ENCODE measurements around the gene ATP6V1A. TPM values are rescaled to one million over a fixed set of nuclear protein-coding genes. Genes with fewer than 3 reads are reported as not detected.

Gene ATP6V1A
- total RNA-seq, 1 donor from 2014 or later: 55.5 TPM

DNA sequence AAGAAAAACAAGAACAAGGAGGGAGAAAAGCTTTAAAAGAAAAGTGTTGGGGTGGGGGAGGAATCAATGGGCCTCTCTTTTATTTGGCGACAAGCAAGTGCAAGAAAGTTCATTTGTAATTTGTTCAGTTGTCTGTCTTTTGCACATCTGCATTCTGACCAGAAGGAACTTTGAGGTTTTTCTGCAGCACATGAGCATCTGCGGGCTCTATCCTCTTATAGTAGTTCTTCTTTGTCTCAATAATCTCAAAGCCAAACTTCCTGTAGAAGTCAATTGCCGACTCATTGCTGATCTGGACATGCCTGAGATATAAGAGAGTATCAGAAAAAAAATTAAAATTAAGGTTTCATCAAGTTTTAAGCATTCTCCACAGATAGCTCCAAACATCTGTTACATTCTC is 25.2 kb upstream of the ATP6V1A start:
- FAIRE-seq (no peak), DNase-seq (ENCODE audit: low read depth) (no peak)
- no peak overlapping the region for H3K4me3 ChIP-seq (ENCODE audit: low read depth, low read length)
- H3K27me3 ChIP-seq (ENCODE audit: control insufficient read depth, insufficient read depth, low read length): no peaks in the 10 kb centered on the region
- H3K36me3 ChIP-seq (ENCODE audit: control insufficient read depth, insufficient read depth, low read length): peaks cover 5% of the 10 kb centered on the region
- TF ChIP-seq, protein P1, sequence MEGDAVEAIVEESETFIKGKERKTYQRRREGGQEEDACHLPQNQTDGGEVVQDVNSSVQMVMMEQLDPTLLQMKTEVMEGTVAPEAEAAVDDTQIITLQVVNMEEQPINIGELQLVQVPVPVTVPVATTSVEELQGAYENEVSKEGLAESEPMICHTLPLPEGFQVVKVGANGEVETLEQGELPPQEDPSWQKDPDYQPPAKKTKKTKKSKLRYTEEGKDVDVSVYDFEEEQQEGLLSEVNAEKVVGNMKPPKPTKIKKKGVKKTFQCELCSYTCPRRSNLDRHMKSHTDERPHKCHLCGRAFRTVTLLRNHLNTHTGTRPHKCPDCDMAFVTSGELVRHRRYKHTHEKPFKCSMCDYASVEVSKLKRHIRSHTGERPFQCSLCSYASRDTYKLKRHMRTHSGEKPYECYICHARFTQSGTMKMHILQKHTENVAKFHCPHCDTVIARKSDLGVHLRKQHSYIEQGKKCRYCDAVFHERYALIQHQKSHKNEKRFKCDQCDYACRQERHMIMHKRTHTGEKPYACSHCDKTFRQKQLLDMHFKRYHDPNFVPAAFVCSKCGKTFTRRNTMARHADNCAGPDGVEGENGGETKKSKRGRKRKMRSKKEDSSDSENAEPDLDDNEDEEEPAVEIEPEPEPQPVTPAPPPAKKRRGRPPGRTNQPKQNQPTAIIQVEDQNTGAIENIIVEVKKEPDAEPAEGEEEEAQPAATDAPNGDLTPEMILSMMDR (IDR thresholded peaks at IDR 0.05; ENCODE audit: insufficient read depth, low read length, severe bottlenecking): no peak

DNA sequence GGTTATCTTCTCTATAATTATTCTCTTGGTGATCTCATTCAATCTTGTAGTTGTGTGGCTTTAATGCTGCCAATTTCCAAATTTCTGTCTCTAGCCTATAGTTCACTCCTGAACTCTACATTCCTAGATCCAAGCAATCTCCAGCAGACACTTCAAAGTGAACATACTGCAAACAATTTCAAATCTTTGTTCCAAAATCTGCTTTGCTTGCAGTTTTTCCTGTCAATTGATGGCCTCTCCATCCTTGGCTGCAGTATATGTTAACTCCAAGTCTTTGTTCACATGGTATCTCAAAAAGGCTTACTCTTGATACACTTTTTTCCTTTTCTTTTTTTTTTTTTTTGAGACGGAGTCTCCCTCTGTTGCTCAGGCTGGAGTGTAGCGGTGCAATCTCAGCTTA is 18.2 kb upstream of the ATP6V1A start:
- FAIRE-seq: no peak
- no peaks in the 10 kb centered on the region for H3K36me3 ChIP-seq (ENCODE audit: control insufficient read depth, insufficient read depth, low read length)
- no peak overlapping the region for H3K4me3 ChIP-seq (ENCODE audit: low read depth, low read length)
- no peaks in the 10 kb centered on the region for H3K27me3 ChIP-seq (ENCODE audit: control insufficient read depth, insufficient read depth, low read length)
- TF ChIP-seq, protein P1 (IDR thresholded peaks at IDR 0.05; ENCODE audit: insufficient read depth, low read length, severe bottlenecking): no peak
- DNase-seq (ENCODE audit: low read depth): no peak

DNA sequence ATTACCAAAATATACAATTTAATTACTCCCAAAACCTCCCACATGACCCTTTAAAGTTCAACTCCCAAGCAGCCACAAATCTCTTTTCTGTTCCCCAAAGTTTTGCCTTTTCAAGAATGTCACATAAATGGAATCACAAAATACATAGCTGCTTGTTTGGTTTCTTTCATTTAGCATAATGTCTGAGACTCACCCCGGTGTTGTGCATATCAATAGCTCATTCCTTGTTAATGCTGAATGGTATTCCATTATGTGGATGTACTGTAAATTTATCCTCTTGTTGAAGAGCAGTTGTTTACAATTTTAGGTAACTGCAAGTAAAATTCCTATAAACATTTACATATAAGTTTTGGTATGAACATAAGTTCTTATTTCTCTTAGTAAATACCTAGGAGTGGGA is 16.3 kb upstream of the ATP6V1A start:
- Histone ChIP-seq H3K27me3 (ENCODE audit: control insufficient read depth, insufficient read depth, low read length) (no peaks in the 10 kb centered on the region), H3K4me3 (ENCODE audit: low read depth, low read length) (no peak overlapping the region), H3K36me3 (ENCODE audit: control insufficient read depth, insufficient read depth, low read length) (no peaks in the 10 kb centered on the region)
- TF ChIP-seq, protein P1 (IDR thresholded peaks at IDR 0.05; ENCODE audit: insufficient read depth, low read length, severe bottlenecking): no peak
- no peak for DNase-seq (ENCODE audit: low read depth)
- FAIRE-seq: no peak

DNA sequence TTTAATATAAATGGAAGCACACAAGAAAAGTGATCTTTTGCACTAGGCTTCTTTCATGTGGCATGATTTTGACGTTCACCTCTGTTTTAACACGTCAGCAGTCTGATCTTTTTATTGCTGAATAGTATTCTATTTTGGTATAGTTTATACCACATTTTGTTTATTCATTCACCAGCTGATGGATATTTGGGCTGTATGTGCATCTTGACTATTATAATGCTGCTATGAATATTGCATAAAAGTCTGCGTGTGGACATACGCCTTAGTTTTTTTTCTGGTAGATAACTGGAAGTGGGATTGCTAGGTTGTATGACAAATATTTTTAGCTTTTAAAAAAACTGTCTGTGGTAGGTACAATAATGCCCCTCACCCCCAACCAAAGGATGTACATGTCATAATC is 15.1 kb upstream of the ATP6V1A start:
- Histone ChIP-seq H3K27me3 (ENCODE audit: control insufficient read depth, insufficient read depth, low read length) (no peaks in the 10 kb centered on the region), H3K4me3 (ENCODE audit: low read depth, low read length) (no peak overlapping the region), H3K36me3 (ENCODE audit: control insufficient read depth, insufficient read depth, low read length) (no peaks in the 10 kb centered on the region)
- TF ChIP-seq, protein P1 (IDR thresholded peaks at IDR 0.05; ENCODE audit: insufficient read depth, low read length, severe bottlenecking): no peak
- no peak for DNase-seq (ENCODE audit: low read depth)
- FAIRE-seq: no peak

DNA sequence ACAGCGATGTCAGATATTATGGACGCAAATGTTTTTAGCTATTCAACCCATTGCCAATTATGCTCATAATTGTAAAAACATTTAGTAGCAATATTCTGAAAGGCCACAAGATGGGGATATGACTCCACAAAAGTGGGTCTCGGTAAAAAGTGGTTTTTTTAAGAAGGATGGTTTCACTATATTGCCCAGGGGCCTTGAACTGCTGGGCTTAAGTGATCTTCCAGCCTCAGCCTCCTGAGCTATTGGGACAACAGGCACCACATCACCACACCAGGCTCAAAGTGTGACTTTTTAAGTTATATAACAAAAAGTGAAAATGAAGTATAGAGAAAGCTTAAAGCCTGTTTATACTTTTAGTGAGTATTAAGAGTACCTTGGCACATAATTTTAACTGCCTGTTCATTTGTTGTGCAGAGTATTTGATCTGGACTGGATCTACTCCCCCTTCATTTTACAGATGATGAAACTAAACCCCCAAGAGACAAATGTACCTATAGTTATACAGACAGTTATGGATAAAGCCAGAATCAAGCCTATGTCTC is 10.2 kb upstream of the ATP6V1A start:
- DNase-seq (ENCODE audit: low read depth) (peak; percentile 58), FAIRE-seq (no peak)
- no peaks in the 10 kb centered on the region for H3K36me3 ChIP-seq (ENCODE audit: control insufficient read depth, insufficient read depth, low read length)
- TF ChIP-seq, protein P1 (IDR thresholded peaks at IDR 0.05; ENCODE audit: insufficient read depth, low read length, severe bottlenecking): peak; percentile 36
- no peaks in the 10 kb centered on the region for H3K27me3 ChIP-seq (ENCODE audit: control insufficient read depth, insufficient read depth, low read length)
- no peak overlapping the region for H3K4me3 ChIP-seq (ENCODE audit: low read depth, low read length)

DNA sequence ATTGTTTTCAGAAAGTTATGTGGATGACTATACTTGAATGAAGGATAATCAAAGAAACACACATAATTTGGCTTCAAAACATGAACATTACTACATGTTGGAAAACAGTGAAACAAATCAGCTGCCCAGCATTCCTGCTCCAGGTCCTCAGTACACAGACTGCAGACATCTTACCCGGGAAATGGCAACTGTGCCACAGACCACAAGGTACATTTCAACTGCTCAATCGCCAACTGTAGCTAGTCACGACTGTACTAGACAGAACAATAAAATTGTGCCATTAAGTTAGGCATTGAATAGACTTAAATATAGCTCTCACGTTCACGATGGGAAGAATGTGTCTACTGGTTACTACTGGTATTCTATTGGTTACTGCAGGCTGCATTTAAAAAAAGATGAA is 5.7 kb upstream of the ATP6V1A start:
- no peak overlapping the region for H3K4me3 ChIP-seq (ENCODE audit: low read depth, low read length)
- FAIRE-seq (no peak), DNase-seq (ENCODE audit: low read depth) (no peak)
- H3K36me3 ChIP-seq (ENCODE audit: control insufficient read depth, insufficient read depth, low read length): no peaks in the 10 kb centered on the region
- no peaks in the 10 kb centered on the region for H3K27me3 ChIP-seq (ENCODE audit: control insufficient read depth, insufficient read depth, low read length)
- TF ChIP-seq, protein P1 (IDR thresholded peaks at IDR 0.05; ENCODE audit: insufficient read depth, low read length, severe bottlenecking): no peak
